ENCODE data around the gene ST14. TPM values are rescaled to one million over a fixed set of nuclear protein-coding genes. Genes with fewer than 3 reads are reported as not detected.

Gene ST14
- total RNA-seq, 1 experiment from 2014 or later = 141 TPM

DNA sequence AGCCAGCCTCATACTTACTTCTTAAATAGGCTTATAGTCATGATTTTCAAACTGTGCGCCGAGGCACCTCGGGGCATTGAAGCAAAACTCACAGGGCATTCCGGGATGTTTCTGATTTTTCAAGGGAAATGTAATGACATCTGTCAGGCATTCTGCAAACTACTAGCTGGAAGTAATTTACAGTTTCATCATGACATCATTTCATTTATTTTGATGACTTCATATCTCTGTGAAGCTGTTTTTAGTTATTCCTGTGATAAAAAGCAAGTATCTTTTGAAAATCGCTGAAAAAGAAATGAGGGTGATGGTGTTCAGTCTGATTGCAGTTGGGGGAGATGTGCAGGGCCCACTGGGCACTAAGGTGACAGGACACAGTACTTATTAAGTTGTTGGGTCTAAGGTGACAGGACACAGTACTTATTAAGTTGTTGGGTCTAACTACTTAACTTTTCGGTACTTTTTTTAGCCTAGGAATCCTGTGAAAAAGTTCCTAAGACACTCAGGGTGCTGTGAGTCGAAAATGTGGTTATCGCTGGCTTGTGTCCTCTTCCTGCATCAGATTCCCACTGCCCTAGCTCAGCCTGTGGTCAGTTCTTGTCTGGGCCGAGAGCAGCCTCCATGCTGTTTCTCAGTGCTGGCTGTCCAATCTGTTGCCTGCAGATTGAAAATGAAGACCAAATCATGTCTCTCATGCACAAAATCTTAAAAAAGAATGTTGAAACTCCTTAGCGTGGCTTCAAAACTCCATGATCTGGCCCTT, 47.3 kb upstream of the ST14 start:
- ChIA-PET CTCF (no interaction called here), POLR2A (ENCODE audit: unreplicated experiment) (no interaction called here)
- Histone ChIP-seq H3K4me1 (replicated peaks; ENCODE audit: insufficient read depth) (peaks cover 18% of the 10 kb centered on the region; the same call in 1 of the 2 replicates), H3K9me3 (ENCODE audit: insufficient read depth, low read depth) (no peaks in the 10 kb centered on the region), H2AFZ (no peak overlapping the region), H3K27ac (no peak overlapping the region), H3K27me3 (ENCODE audit: insufficient read depth, low read depth) (no peaks in the 10 kb centered on the region), H3F3A (ENCODE audit: insufficient read depth, low read depth) (peaks cover 24% of the 10 kb centered on the region), H3K79me2 (ENCODE audit: low read depth) (peaks cover 48% of the 10 kb centered on the region), H3K36me3 (ENCODE audit: low read depth) (peaks cover 19% of the 10 kb centered on the region; the same call in 1 of the 2 replicates), H3K4me2 (no peak overlapping the region), H3K9me2 (ENCODE audit: insufficient read depth) (no peaks in the 10 kb centered on the region), H4K20me1 (ENCODE audit: insufficient read depth) (no peaks in the 10 kb centered on the region), H3K4me3 (no peak overlapping the region)
- DNase-seq = no peak
- intact Hi-C loops (cut with micrococcal nuclease; ENCODE audit: unreplicated experiment) = no loop called here
- TF ChIP-seq EZH2 (IDR thresholded peaks at IDR 0.05; ENCODE audit: low read depth) = no peak
- no peak for TF ChIP-seq CTCF (conservative IDR thresholded peaks at IDR 0.05)
- BruUV-seq (replicated peaks) = no TSS peak

- Histone ChIP-seq H3K9me2 (ENCODE audit: insufficient read depth) (no peaks in the 10 kb centered on the region), H3K4me2 (no peak overlapping the region), H3K27ac (peak overlapping the region; percentile 11), H3K36me3 (ENCODE audit: low read depth) (peaks cover 33% of the 10 kb centered on the region), H3K9me3 (ENCODE audit: insufficient read depth, low read depth) (no peaks in the 10 kb centered on the region), H2AFZ (no peak overlapping the region), H3K79me2 (ENCODE audit: low read depth) (peaks cover 63% of the 10 kb centered on the region), H3K4me1 (replicated peaks; ENCODE audit: insufficient read depth) (peaks cover 18% of the 10 kb centered on the region; the same call in 1 of the 2 replicates), H4K20me1 (ENCODE audit: insufficient read depth) (no peaks in the 10 kb centered on the region), H3K4me3 (no peak overlapping the region), H3F3A (ENCODE audit: insufficient read depth, low read depth) (peaks cover 36% of the 10 kb centered on the region), H3K27me3 (ENCODE audit: insufficient read depth, low read depth) (no peaks in the 10 kb centered on the region)
- POLR2A ChIA-PET (ENCODE audit: unreplicated experiment) = no interaction called here
- intact Hi-C loops (cut with micrococcal nuclease; ENCODE audit: unreplicated experiment) = no loop called here
- CTCF ChIA-PET = no interaction called here
- no TSS peak for BruUV-seq (replicated peaks)
- no peak for DNase-seq
- TF ChIP-seq CTCF (conservative IDR thresholded peaks at IDR 0.05) (no peak), EZH2 (IDR thresholded peaks at IDR 0.05; ENCODE audit: low read depth) (no peak)
These were observed 45.3 kb upstream of the ST14 start for GRCh38 chr11:130114281-130114680.

- H3K4me3 ChIP-seq = no peak overlapping the region
- H2AFZ ChIP-seq = no peak overlapping the region
- no TSS peak for BruUV-seq (replicated peaks)
- ChIA-PET CTCF (no interaction called here), POLR2A (ENCODE audit: unreplicated experiment) (no interaction called here)
- no peak overlapping the region for H3K4me2 ChIP-seq
- no peak for DNase-seq
- peaks cover 33% of the 10 kb centered on the region for H3K36me3 ChIP-seq (ENCODE audit: low read depth)
- peaks cover 36% of the 10 kb centered on the region for H3F3A ChIP-seq (ENCODE audit: insufficient read depth, low read depth)
- H3K9me3 ChIP-seq (ENCODE audit: insufficient read depth, low read depth) = no peaks in the 10 kb centered on the region
- H3K79me2 ChIP-seq (ENCODE audit: low read depth) = peaks cover 63% of the 10 kb centered on the region
- no peaks in the 10 kb centered on the region for H3K9me2 ChIP-seq (ENCODE audit: insufficient read depth)
- intact Hi-C loops (cut with micrococcal nuclease; ENCODE audit: unreplicated experiment) = no loop called here
- peaks cover 18% of the 10 kb centered on the region; the same call in 1 of the 2 replicates for H3K4me1 ChIP-seq (replicated peaks; ENCODE audit: insufficient read depth)
- H3K27ac ChIP-seq = peak overlapping the region; percentile 11
- no peaks in the 10 kb centered on the region for H4K20me1 ChIP-seq (ENCODE audit: insufficient read depth)
- TF ChIP-seq EZH2 (IDR thresholded peaks at IDR 0.05; ENCODE audit: low read depth) = no peak
- no peak for TF ChIP-seq CTCF (conservative IDR thresholded peaks at IDR 0.05)
- H3K27me3 ChIP-seq (ENCODE audit: insufficient read depth, low read depth) = no peaks in the 10 kb centered on the region
These were observed 44.9 kb upstream of the ST14 start for GRCh38 chr11:130114726-130115125.
